ENCODE results near the gene CORIN.

- TF ChIP-seq, protein P1, sequence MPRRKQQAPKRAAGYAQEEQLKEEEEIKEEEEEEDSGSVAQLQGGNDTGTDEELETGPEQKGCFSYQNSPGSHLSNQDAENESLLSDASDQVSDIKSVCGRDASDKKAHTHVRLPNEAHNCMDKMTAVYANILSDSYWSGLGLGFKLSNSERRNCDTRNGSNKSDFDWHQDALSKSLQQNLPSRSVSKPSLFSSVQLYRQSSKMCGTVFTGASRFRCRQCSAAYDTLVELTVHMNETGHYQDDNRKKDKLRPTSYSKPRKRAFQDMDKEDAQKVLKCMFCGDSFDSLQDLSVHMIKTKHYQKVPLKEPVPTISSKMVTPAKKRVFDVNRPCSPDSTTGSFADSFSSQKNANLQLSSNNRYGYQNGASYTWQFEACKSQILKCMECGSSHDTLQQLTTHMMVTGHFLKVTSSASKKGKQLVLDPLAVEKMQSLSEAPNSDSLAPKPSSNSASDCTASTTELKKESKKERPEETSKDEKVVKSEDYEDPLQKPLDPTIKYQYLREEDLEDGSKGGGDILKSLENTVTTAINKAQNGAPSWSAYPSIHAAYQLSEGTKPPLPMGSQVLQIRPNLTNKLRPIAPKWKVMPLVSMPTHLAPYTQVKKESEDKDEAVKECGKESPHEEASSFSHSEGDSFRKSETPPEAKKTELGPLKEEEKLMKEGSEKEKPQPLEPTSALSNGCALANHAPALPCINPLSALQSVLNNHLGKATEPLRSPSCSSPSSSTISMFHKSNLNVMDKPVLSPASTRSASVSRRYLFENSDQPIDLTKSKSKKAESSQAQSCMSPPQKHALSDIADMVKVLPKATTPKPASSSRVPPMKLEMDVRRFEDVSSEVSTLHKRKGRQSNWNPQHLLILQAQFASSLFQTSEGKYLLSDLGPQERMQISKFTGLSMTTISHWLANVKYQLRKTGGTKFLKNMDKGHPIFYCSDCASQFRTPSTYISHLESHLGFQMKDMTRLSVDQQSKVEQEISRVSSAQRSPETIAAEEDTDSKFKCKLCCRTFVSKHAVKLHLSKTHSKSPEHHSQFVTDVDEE (CRISPR knock-in tag; IDR thresholded peaks at IDR 0.05): no peak
- TF ChIP-seq ZFP3 (CRISPR knock-in tag; IDR thresholded peaks at IDR 0.05) (no peak), ISL1 (CRISPR knock-in tag; IDR thresholded peaks at IDR 0.05) (no peak), ARNTL (CRISPR knock-in tag; IDR thresholded peaks at IDR 0.05; ENCODE audit: borderline replicate concordance, low read depth) (no peak), BACH2 (CRISPR knock-in tag; IDR thresholded peaks at IDR 0.05; ENCODE audit: borderline replicate concordance) (no peak), ZNF8 (CRISPR knock-in tag; IDR thresholded peaks at IDR 0.05) (no peak), ZFP30 (CRISPR knock-in tag; IDR thresholded peaks at IDR 0.05) (no peak), ZNF70 (CRISPR knock-in tag; IDR thresholded peaks at IDR 0.05) (no peak), ZNF565 (CRISPR knock-in tag; conservative IDR thresholded peaks at IDR 0.05; ENCODE audit: low read depth) (no peak), RARB (CRISPR knock-in tag; IDR thresholded peaks at IDR 0.05) (no peak)
- TF ChIP-seq, protein P2, sequence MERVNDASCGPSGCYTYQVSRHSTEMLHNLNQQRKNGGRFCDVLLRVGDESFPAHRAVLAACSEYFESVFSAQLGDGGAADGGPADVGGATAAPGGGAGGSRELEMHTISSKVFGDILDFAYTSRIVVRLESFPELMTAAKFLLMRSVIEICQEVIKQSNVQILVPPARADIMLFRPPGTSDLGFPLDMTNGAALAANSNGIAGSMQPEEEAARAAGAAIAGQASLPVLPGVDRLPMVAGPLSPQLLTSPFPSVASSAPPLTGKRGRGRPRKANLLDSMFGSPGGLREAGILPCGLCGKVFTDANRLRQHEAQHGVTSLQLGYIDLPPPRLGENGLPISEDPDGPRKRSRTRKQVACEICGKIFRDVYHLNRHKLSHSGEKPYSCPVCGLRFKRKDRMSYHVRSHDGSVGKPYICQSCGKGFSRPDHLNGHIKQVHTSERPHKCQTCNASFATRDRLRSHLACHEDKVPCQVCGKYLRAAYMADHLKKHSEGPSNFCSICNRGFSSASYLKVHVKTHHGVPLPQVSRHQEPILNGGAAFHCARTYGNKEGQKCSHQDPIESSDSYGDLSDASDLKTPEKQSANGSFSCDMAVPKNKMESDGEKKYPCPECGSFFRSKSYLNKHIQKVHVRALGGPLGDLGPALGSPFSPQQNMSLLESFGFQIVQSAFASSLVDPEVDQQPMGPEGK (CRISPR knock-in tag; IDR thresholded peaks at IDR 0.05; ENCODE audit: borderline replicate concordance): no peak
- TF ChIP-seq, protein P3, sequence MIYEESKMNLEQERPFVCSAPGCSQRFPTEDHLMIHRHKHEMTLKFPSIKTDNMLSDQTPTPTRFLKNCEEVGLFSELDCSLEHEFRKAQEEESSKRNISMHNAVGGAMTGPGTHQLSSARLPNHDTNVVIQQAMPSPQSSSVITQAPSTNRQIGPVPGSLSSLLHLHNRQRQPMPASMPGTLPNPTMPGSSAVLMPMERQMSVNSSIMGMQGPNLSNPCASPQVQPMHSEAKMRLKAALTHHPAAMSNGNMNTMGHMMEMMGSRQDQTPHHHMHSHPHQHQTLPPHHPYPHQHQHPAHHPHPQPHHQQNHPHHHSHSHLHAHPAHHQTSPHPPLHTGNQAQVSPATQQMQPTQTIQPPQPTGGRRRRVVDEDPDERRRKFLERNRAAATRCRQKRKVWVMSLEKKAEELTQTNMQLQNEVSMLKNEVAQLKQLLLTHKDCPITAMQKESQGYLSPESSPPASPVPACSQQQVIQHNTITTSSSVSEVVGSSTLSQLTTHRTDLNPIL (CRISPR knock-in tag; IDR thresholded peaks at IDR 0.05; ENCODE audit: low read depth): no peak
- TF ChIP-seq, protein P4, sequence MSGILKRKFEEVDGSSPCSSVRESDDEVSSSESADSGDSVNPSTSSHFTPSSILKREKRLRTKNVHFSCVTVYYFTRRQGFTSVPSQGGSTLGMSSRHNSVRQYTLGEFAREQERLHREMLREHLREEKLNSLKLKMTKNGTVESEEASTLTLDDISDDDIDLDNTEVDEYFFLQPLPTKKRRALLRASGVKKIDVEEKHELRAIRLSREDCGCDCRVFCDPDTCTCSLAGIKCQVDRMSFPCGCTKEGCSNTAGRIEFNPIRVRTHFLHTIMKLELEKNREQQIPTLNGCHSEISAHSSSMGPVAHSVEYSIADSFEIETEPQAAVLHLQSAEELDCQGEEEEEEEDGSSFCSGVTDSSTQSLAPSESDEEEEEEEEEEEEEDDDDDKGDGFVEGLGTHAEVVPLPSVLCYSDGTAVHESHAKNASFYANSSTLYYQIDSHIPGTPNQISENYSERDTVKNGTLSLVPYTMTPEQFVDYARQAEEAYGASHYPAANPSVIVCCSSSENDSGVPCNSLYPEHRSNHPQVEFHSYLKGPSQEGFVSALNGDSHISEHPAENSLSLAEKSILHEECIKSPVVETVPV (CRISPR knock-in tag; IDR thresholded peaks at IDR 0.05): no peak
Measured at GRCh38 chr4:47776353-47776752, 61.5 kb downstream of the CORIN start.

Data from SK-N-SH treated with all-trans-retinoic acid at 6 μM for 48 hours (cell line).